Calu3 (cell line): ENCODE results near the gene MISP3. TPM values are rescaled to one million over a fixed set of nuclear protein-coding genes. Genes with fewer than 3 reads are reported as not detected.
"Not testable (repeated sequence)": the region's sequence is repeated elsewhere in the genome, so short reads cannot be mapped to it uniquely, and the experiment has no call there.

Experiments used
- BruUV-seq: library from RNA; stranded (reverse); fragments of 400-500 nt; replicated peaks from 2 replicates; lab custom pipeline; 2021; lab: Mats Ljungman, UMichigan
- CTCF ChIA-PET: fragments of 300-600 bp; sonication (Branson Sonifier 250); formaldehyde crosslinking; loops from one replicate; lab custom pipeline; 2022; ENCODE audit warnings: antibody characterized with exemption; lab: Charles Lee
- DNase-seq: peaks from one replicate; pipeline ENCODE4 v3.0.0; 2022
- H3K27ac Mint-ChIP-seq: one replicate; pipeline ENCODE4 v1.8.0; 2022; ENCODE audit warnings: mixed read lengths; ENCODE audit not compliant: unreplicated experiment
- H3K27me3 Mint-ChIP-seq: one replicate; pipeline ENCODE4 v1.8.0; 2022; ENCODE audit warnings: mixed read lengths; ENCODE audit not compliant: unreplicated experiment
- H3K36me3 Mint-ChIP-seq: one replicate; pipeline ENCODE4 v1.8.0; 2022; ENCODE audit warnings: mild to moderate bottlenecking, moderate library complexity, mixed read lengths; ENCODE audit not compliant: insufficient read depth, unreplicated experiment
- H3K4me1 Mint-ChIP-seq: one replicate; pipeline ENCODE4 v1.8.0; 2022; ENCODE audit warnings: mild to moderate bottlenecking, low read depth, mixed read lengths; ENCODE audit not compliant: unreplicated experiment
- H3K4me3 Mint-ChIP-seq: one replicate; pipeline ENCODE4 v1.8.0; 2022; ENCODE audit warnings: mild to moderate bottlenecking, low read depth, moderate library complexity, mixed read lengths; ENCODE audit not compliant: unreplicated experiment
- H3K9me3 Mint-ChIP-seq: one replicate; pipeline ENCODE4 v1.8.0; 2022; ENCODE audit warnings: low read depth, mixed read lengths; ENCODE audit not compliant: unreplicated experiment
- CTCF ChIP-seq: fragments of 200-600 bp; IDR thresholded peaks from one replicate; pipeline ENCODE4 v1.8.0; 2022; ENCODE audit warnings: antibody characterized with exemption; ENCODE audit not compliant: unreplicated experiment
- intact Hi-C: fragments of 100-400 bp; cut with micrococcal nuclease; formaldehyde crosslinking; loops from one replicate; pipeline ENCODE4 v1.10.0; 2022; ENCODE audit not compliant: unreplicated experiment
- total RNA-seq: library from RNA; stranded (reverse); gene quantifications from 2 replicates; pipeline ENCODE4 v1.2.3, GENCODE V29; 2022

Gene MISP3
- total RNA-seq, 1 experiment from 2014 or later: 4.2 TPM

DNA sequence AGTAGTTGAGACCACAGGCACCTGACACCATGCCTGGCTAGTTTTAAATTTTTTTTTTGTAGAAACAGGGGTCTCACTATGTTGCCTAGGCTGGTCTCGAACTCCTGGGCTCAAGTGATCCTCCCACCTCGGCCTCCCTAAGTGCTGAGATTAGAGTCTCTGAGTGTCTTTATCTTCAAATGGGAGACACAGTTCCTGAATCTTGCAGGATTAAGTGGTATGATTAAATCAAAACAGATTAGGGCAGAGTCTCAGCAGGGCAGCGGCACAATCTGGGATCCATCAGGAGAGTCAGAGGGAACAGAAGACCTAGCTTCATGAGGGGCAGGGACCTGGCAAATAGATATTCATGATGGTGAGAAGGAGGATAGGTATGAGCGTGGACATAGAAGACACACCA lies 43.7 kb upstream of the MISP3 start:
- Mint-ChIP-seq H3K27me3 (peaks cover 15% of the 10 kb centered on the region), H3K9me3 (no peaks in the 10 kb centered on the region), H3K4me3 (no peak overlapping the region), H3K4me1 (no peaks in the 10 kb centered on the region), H3K36me3 (peaks cover 13% of the 10 kb centered on the region), H3K27ac (no peak overlapping the region)
- no peak for DNase-seq
- TF ChIP-seq CTCF: no peak
- CTCF ChIA-PET: interaction anchor here (0.5 to 0.6 kb wide), 2 partner anchors 11 to 20 kb away, joined by 3 to 5 read pairs; no protein-coding TSS in a partner anchor
- no TSS peak for BruUV-seq
- intact Hi-C loops: no loop called here

- CTCF ChIA-PET: interaction anchor here (0.7 to 1.6 kb wide), 5 partner anchors 17 to 153 kb away, joined by 3 to 7 read pairs (median 4); partner anchors contain the start of genes MISP3 and RFX1
- no peaks in the 10 kb centered on the region for H3K4me1 Mint-ChIP-seq
- peaks cover 13% of the 10 kb centered on the region for H3K36me3 Mint-ChIP-seq
- H3K9me3 Mint-ChIP-seq: no peaks in the 10 kb centered on the region
- peaks cover 15% of the 10 kb centered on the region for H3K27me3 Mint-ChIP-seq
- DNase-seq: no peak
- BruUV-seq: no TSS peak
- no peak overlapping the region for H3K27ac Mint-ChIP-seq
- intact Hi-C loops: loop anchor here (5.0 kb wide), 1 partner anchor 54 kb away; no protein-coding TSS in a partner anchor
- no peak for TF ChIP-seq CTCF
- H3K4me3 Mint-ChIP-seq: peak overlapping the region; percentile 91
Observed at GRCh38 chr19:14030997-14031718, 41.4 kb upstream of the MISP3 start.

GRCh38 chr19:14031719-14032480 lies 40.7 kb upstream of the MISP3 start, which contains the start of gene IL27RA:
Gene IL27RA (plus strand): TSS chr19:14031762. CDS start chr19:14031873, 111 bp downstream.
- CTCF ChIA-PET: interaction anchor here (0.5 to 1.6 kb wide), 6 partner anchors 16 to 1039 kb away, joined by 3 to 9 read pairs (median 4); partner anchors contain the start of genes MISP3 and RFX1
- Mint-ChIP-seq H3K9me3 (no peaks in the 10 kb centered on the region), H3K36me3 (peaks cover 13% of the 10 kb centered on the region), H3K27ac (peak within 1 kb of the TSS; percentile 39), H3K4me3 (peak within 1 kb of the TSS; percentile 91), H3K4me1 (no peaks in the 10 kb centered on the region), H3K27me3 (peaks cover 15% of the 10 kb centered on the region)
- peak; percentile 45 for TF ChIP-seq CTCF
- intact Hi-C loops: loop anchor here (5.0 kb wide), 1 partner anchor 55 kb away; no protein-coding TSS in a partner anchor
- peak; percentile 59 for DNase-seq
- no TSS peak for BruUV-seq

DNA sequence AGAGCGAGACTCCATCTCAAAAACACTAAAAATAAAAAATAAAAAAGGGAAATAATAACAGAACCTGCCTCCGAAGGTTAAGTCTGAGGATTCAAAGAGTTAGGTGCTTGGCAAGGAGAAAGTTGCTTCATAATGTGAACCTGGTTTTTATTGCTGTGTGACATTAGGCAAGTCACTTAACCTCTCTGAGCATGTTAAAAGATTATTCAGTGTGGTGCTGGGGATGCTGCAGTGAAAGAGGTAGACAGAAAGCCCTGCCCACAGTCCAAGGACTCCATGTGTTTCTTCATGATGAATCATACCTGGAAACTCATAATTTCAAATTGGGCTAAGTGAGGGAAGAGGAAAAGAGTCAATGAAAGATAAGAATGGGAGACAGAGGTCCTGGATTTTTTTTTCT lies 38.6 kb upstream of the MISP3 start:
- no peak for DNase-seq
- no peaks in the 10 kb centered on the region for H3K4me1 Mint-ChIP-seq
- CTCF ChIA-PET: no interaction called here
- H3K4me3 Mint-ChIP-seq: no peak overlapping the region
- no peak for TF ChIP-seq CTCF
- intact Hi-C loops: loop anchor here (5.0 kb wide), 1 partner anchor 57 kb away; no protein-coding TSS in a partner anchor
- H3K9me3 Mint-ChIP-seq: no peaks in the 10 kb centered on the region
- peaks cover 1% of the 10 kb centered on the region for H3K27me3 Mint-ChIP-seq
- H3K27ac Mint-ChIP-seq: no peak overlapping the region
- BruUV-seq: no TSS peak
- H3K36me3 Mint-ChIP-seq: peaks cover 13% of the 10 kb centered on the region

DNA sequence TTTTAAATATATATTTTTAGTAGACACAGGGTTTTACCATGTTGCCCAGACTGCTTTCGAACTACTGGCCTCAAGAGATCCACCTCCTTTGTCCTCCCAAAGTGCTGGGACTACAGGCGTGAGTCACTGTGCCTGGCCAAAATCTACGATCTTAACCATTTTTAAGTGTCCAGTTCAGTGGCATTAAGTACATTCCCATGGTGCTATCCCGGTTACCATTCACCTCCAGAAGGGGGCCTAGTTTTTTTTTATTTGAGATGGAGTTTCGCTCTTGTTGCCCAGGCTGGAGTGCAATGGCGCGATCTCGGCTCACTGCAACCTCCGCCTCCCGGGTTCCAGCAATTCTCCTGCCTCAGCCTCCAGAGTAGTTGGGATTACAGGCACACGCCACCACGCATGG lies 37.4 kb upstream of the MISP3 start:
- H3K27ac Mint-ChIP-seq: not testable (repeated sequence)

More for the DNA sequence above, 37.4 kb upstream of the MISP3 start:
- CTCF ChIA-PET, intact Hi-C loops, H3K9me3 Mint-ChIP-seq, BruUV-seq, H3K4me1 Mint-ChIP-seq, H3K27me3 Mint-ChIP-seq, H3K4me3 Mint-ChIP-seq, DNase-seq: not testable (repeated sequence)
- peaks cover 13% of the 10 kb centered on the region for H3K36me3 Mint-ChIP-seq
